Activated CD4-positive, alpha-beta memory T cell treated with anti-CD3 and anti-CD28 coated beads for 36 hours (primary cell): ENCODE measurements around the gene CYREN. TPM values are rescaled to one million over a fixed set of nuclear protein-coding genes. Genes with fewer than 3 reads are reported as not detected.

Source experiments
- CTCF ChIA-PET: fragments of 350-600 bp; sonication (Branson Sonifier 250); formaldehyde crosslinking; loops from one replicate; lab custom pipeline; 2021; ENCODE audit warnings: antibody characterized with exemption, inconsistent platforms; lab: Charles Lee
- POLR2A ChIA-PET: fragments of 350-600 bp; sonication (Branson Sonifier 250); formaldehyde crosslinking; loops from one replicate; lab custom pipeline; 2021; ENCODE audit warnings: antibody characterized with exemption; lab: Charles Lee
- DNase-seq: peaks from one replicate; pipeline ENCODE4 v3.0.0-alpha.2; 2020
- H3K27ac Mint-ChIP-seq: one replicate; pipeline ENCODE4 v1.8.0; 2021; ENCODE audit warnings: mixed read lengths
- H3K27me3 Mint-ChIP-seq: one replicate; pipeline ENCODE4 v1.8.0; 2021; ENCODE audit warnings: mixed read lengths
- H3K36me3 Mint-ChIP-seq: one replicate; pipeline ENCODE4 v1.8.0; 2021; ENCODE audit warnings: mixed read lengths
- H3K4me1 Mint-ChIP-seq: one replicate; pipeline ENCODE4 v1.8.0; 2021; ENCODE audit warnings: low read depth, mixed read lengths
- H3K4me3 Mint-ChIP-seq: one replicate; pipeline ENCODE4 v1.8.0; 2021; ENCODE audit warnings: mild to moderate bottlenecking, mixed read lengths
- H3K9me3 Mint-ChIP-seq: one replicate; pipeline ENCODE4 v1.8.0; 2021; ENCODE audit warnings: mixed read lengths
- intact Hi-C: fragments of 100-400 bp; cut with micrococcal nuclease; formaldehyde crosslinking; loops from one replicate; pipeline ENCODE4 v1.15.1; 2023
- total RNA-seq, 2 experiments: library from RNA; stranded (reverse); gene quantifications; one replicate each; pipeline ENCODE4 v1.2.3, GENCODE V29; 2021

Gene CYREN
- total RNA-seq, 2 experiments from 2014 or later, result 41.6 to 43.6 TPM

GRCh38 chr7:135208102-135208793, 37.7 kb upstream of the CYREN start:
- POLR2A ChIA-PET, result no interaction called here
- no peak overlapping the region for H3K27ac Mint-ChIP-seq
- H3K27me3 Mint-ChIP-seq, result no peaks in the 10 kb centered on the region
- H3K9me3 Mint-ChIP-seq, result no peaks in the 10 kb centered on the region
- intact Hi-C loops, result no loop called here
- DNase-seq, result no peak
- CTCF ChIA-PET, result no interaction called here
- no peak overlapping the region for H3K4me3 Mint-ChIP-seq
- peaks cover 27% of the 10 kb centered on the region for H3K36me3 Mint-ChIP-seq
- peaks cover 29% of the 10 kb centered on the region for H3K4me1 Mint-ChIP-seq

GRCh38 chr7:135207406-135208101, 37.0 kb upstream of the CYREN start:
- ChIA-PET POLR2A (no interaction called here), CTCF (no interaction called here)
- intact Hi-C loops, result no loop called here
- no peaks in the 10 kb centered on the region for H3K9me3 Mint-ChIP-seq
- no peak overlapping the region for H3K27ac Mint-ChIP-seq
- H3K36me3 Mint-ChIP-seq, result peaks cover 27% of the 10 kb centered on the region
- H3K4me3 Mint-ChIP-seq, result no peak overlapping the region
- H3K4me1 Mint-ChIP-seq, result peaks cover 29% of the 10 kb centered on the region
- no peak for DNase-seq
- no peaks in the 10 kb centered on the region for H3K27me3 Mint-ChIP-seq

- Mint-ChIP-seq H3K27ac (no peak overlapping the region), H3K27me3 (no peaks in the 10 kb centered on the region), H3K4me1 (peaks cover 33% of the 10 kb centered on the region), H3K4me3 (no peak overlapping the region), H3K9me3 (no peaks in the 10 kb centered on the region), H3K36me3 (peaks cover 32% of the 10 kb centered on the region)
- ChIA-PET CTCF (no interaction called here), POLR2A (no interaction called here)
- no peak for DNase-seq
- intact Hi-C loops, result no loop called here
Observed at GRCh38 chr7:135206941-135207391, 36.5 kb upstream of the CYREN start.

- peaks cover 34% of the 10 kb centered on the region for H3K4me1 Mint-ChIP-seq
- no peaks in the 10 kb centered on the region for H3K9me3 Mint-ChIP-seq
- intact Hi-C loops, result no loop called here
- POLR2A ChIA-PET, result no interaction called here
- no peak overlapping the region for H3K27ac Mint-ChIP-seq
- H3K27me3 Mint-ChIP-seq, result no peaks in the 10 kb centered on the region
- peaks cover 40% of the 10 kb centered on the region for H3K36me3 Mint-ChIP-seq
- CTCF ChIA-PET, result no interaction called here
- no peak for DNase-seq
- H3K4me3 Mint-ChIP-seq, result no peak overlapping the region
Observed at GRCh38 chr7:135205850-135206249, 35.3 kb upstream of the CYREN start.

- POLR2A ChIA-PET, result interaction anchor here (0.6 kb wide), 1 partner anchor 37 kb away, joined by 3 read pairs; no protein-coding TSS in a partner anchor
- Mint-ChIP-seq H3K4me1 (peaks cover 30% of the 10 kb centered on the region), H3K27me3 (no peaks in the 10 kb centered on the region), H3K9me3 (no peaks in the 10 kb centered on the region), H3K36me3 (peaks cover 44% of the 10 kb centered on the region), H3K4me3 (no peak overlapping the region), H3K27ac (no peak overlapping the region)
- CTCF ChIA-PET, result interaction anchor here (1.1 kb wide), 1 partner anchor 75 kb away, joined by 3 read pairs; no protein-coding TSS in a partner anchor
- DNase-seq, result no peak
- intact Hi-C loops, result no loop called here
Observed at GRCh38 chr7:135204876-135205275, 34.4 kb upstream of the CYREN start.

GRCh38 chr7:135204341-135204749, 33.8 kb upstream of the CYREN start:
- Mint-ChIP-seq H3K27ac (no peak overlapping the region), H3K4me3 (no peak overlapping the region), H3K9me3 (no peaks in the 10 kb centered on the region), H3K4me1 (peaks cover 30% of the 10 kb centered on the region), H3K27me3 (no peaks in the 10 kb centered on the region), H3K36me3 (peaks cover 45% of the 10 kb centered on the region)
- CTCF ChIA-PET, result interaction anchor here (1.1 kb wide), 1 partner anchor 75 kb away, joined by 3 read pairs; no protein-coding TSS in a partner anchor
- intact Hi-C loops, result no loop called here
- DNase-seq, result no peak
- POLR2A ChIA-PET, result interaction anchor here (0.6 kb wide), 1 partner anchor 37 kb away, joined by 3 read pairs; no protein-coding TSS in a partner anchor

- POLR2A ChIA-PET, result no interaction called here
- Mint-ChIP-seq H3K27ac (no peak overlapping the region), H3K36me3 (peaks cover 53% of the 10 kb centered on the region)
Observed at GRCh38 chr7:135201350-135201749, 30.8 kb upstream of the CYREN start.

GRCh38 chr7:135200821-135201331, 30.4 kb upstream of the CYREN start:
- CTCF ChIA-PET, result no interaction called here
- H3K4me1 Mint-ChIP-seq, result peaks cover 18% of the 10 kb centered on the region
- intact Hi-C loops, result no loop called here
- no peaks in the 10 kb centered on the region for H3K27me3 Mint-ChIP-seq
- peaks cover 51% of the 10 kb centered on the region for H3K36me3 Mint-ChIP-seq
- H3K9me3 Mint-ChIP-seq, result no peaks in the 10 kb centered on the region
- no peak overlapping the region for H3K4me3 Mint-ChIP-seq
- H3K27ac Mint-ChIP-seq, result no peak overlapping the region
- DNase-seq, result no peak
- POLR2A ChIA-PET, result no interaction called here

More at GRCh38 chr7:135201350-135201749, 30.8 kb upstream of the CYREN start:
- H3K4me1 Mint-ChIP-seq, result peaks cover 20% of the 10 kb centered on the region
- H3K27me3 Mint-ChIP-seq, result no peaks in the 10 kb centered on the region
- CTCF ChIA-PET, result interaction anchor here (1.2 kb wide), 1 partner anchor 30 kb away, joined by 3 read pairs; the partner anchor contains the start of gene CYREN
- intact Hi-C loops, result no loop called here
- H3K9me3 Mint-ChIP-seq, result no peaks in the 10 kb centered on the region
- no peak overlapping the region for H3K4me3 Mint-ChIP-seq
- DNase-seq, result no peak

GRCh38 chr7:135199439-135199838, 28.9 kb upstream of the CYREN start:
- POLR2A ChIA-PET, result no interaction called here
- CTCF ChIA-PET, result no interaction called here
- Mint-ChIP-seq H3K4me1 (peaks cover 18% of the 10 kb centered on the region), H3K27me3 (no peaks in the 10 kb centered on the region), H3K4me3 (no peak overlapping the region), H3K27ac (no peak overlapping the region), H3K36me3 (peaks cover 47% of the 10 kb centered on the region), H3K9me3 (no peaks in the 10 kb centered on the region)
- intact Hi-C loops, result no loop called here
- DNase-seq, result no peak

- no peaks in the 10 kb centered on the region for H3K9me3 Mint-ChIP-seq
- DNase-seq, result no peak
- H3K27ac Mint-ChIP-seq, result no peak overlapping the region
- peaks cover 48% of the 10 kb centered on the region for H3K36me3 Mint-ChIP-seq
- no peaks in the 10 kb centered on the region for H3K27me3 Mint-ChIP-seq
- CTCF ChIA-PET, result interaction anchor here (1.4 kb wide), 1 partner anchor 447 kb away, joined by 7 read pairs; no protein-coding TSS in a partner anchor
- POLR2A ChIA-PET, result no interaction called here
- peaks cover 15% of the 10 kb centered on the region for H3K4me1 Mint-ChIP-seq
- no peak overlapping the region for H3K4me3 Mint-ChIP-seq
- intact Hi-C loops, result no loop called here
Observed at GRCh38 chr7:135197906-135198655, 27.6 kb upstream of the CYREN start.

GRCh38 chr7:135197343-135197742, 26.8 kb upstream of the CYREN start:
- Mint-ChIP-seq H3K4me3 (no peak overlapping the region), H3K27ac (no peak overlapping the region), H3K27me3 (no peaks in the 10 kb centered on the region), H3K36me3 (peaks cover 52% of the 10 kb centered on the region), H3K9me3 (no peaks in the 10 kb centered on the region), H3K4me1 (peaks cover 12% of the 10 kb centered on the region)
- intact Hi-C loops, result no loop called here
- no peak for DNase-seq
- POLR2A ChIA-PET, result no interaction called here
- CTCF ChIA-PET, result no interaction called here
